PC-3 (cell line): ENCODE data around the gene CTBP2. TPM values are rescaled to one million over a fixed set of nuclear protein-coding genes. Genes with fewer than 3 reads are reported as not detected.
"Not testable (repeated sequence)": the region's sequence is repeated elsewhere in the genome, so short reads cannot be mapped to it uniquely, and the experiment has no call there.

Source experiments
- ATAC-seq: fragments of 200-7000 bp; cut with Tn5 transposase; 2 replicates; pipeline ENCODE4 v1.9.1; 2020; ENCODE audit warnings: mild to moderate bottlenecking, moderate library complexity
- BruUV-seq: library from RNA; stranded (reverse); fragments of 400-500 nt; replicated peaks from 2 replicates; lab custom pipeline; 2021; lab: Mats Ljungman, UMichigan
- CTCF ChIA-PET: fragments of 300-600 bp; sonication (Branson Sonifier 250); formaldehyde crosslinking; loops from one replicate; lab custom pipeline; 2022; ENCODE audit warnings: antibody characterized with exemption; lab: Charles Lee
- POLR2A ChIA-PET: fragments of 300-600 bp; sonication (Branson Sonifier 250); formaldehyde crosslinking; loops from one replicate; lab custom pipeline; 2022; ENCODE audit warnings: antibody characterized with exemption; ENCODE audit not compliant: unreplicated experiment; lab: Charles Lee
- DNase-seq: peaks from one replicate; pipeline ENCODE4 v3.0.0-alpha.2; 2015
- H2AFZ ChIP-seq: fragments of 300-600 bp; sonication (generic); 2 replicates; pipeline ENCODE4 v1.6.0; 2016; ENCODE audit warnings: antibody characterized with exemption, low read length
- H3F3A ChIP-seq: fragments of 300-600 bp; sonication (generic); one replicate; pipeline ENCODE4 v1.6.0; 2017; ENCODE audit warnings: antibody characterized with exemption, low read length, control low read depth, mild to moderate bottlenecking; ENCODE audit not compliant: unreplicated experiment
- H3K27ac ChIP-seq: fragments of 300-600 bp; sonication (generic); 2 replicates; pipeline ENCODE4 v1.5.1; 2016; ENCODE audit warnings: mild to moderate bottlenecking, low read length
- H3K27me3 ChIP-seq: fragments of 300-600 bp; sonication (generic); 2 replicates; pipeline ENCODE4 v1.6.1; 2016; ENCODE audit warnings: low read length, mixed read lengths
- H3K36me3 ChIP-seq: fragments of 300-600 bp; sonication (generic); 2 replicates; pipeline ENCODE4 v1.6.1; 2016; ENCODE audit warnings: low read depth, mixed run types, low read length, mixed read lengths
- H3K4me1 ChIP-seq: fragments of 300-600 bp; sonication (generic); 2 replicates; pipeline ENCODE4 v1.5.1; 2016; ENCODE audit warnings: low read length; ENCODE audit not compliant: insufficient read depth
- H3K4me2 ChIP-seq: fragments of 300-600 bp; sonication (generic); 2 replicates; pipeline ENCODE4 v1.6.0; 2016; ENCODE audit warnings: low read length
- H3K4me3 ChIP-seq: fragments of 300-600 bp; sonication (generic); 2 replicates; pipeline ENCODE4 v1.5.1; 2016; ENCODE audit warnings: mild to moderate bottlenecking, low read length, mixed read lengths
- H3K79me2 ChIP-seq: fragments of 300-600 bp; sonication (generic); 2 replicates; pipeline ENCODE4 v1.6.1; 2017; ENCODE audit warnings: low read length, mixed read lengths
- H3K9ac ChIP-seq: fragments of 300-600 bp; sonication (generic); 2 replicates; pipeline ENCODE4 v1.6.0; 2016; ENCODE audit warnings: mild to moderate bottlenecking, low read length
- H3K9me2 ChIP-seq: fragments of 300-600 bp; sonication (generic); replicated peaks from 2 replicates; pipeline ENCODE4 v1.6.1; 2016; ENCODE audit warnings: mixed run types, low read length, mixed read lengths
- H3K9me3 ChIP-seq: fragments of 300-600 bp; sonication (generic); 2 replicates; pipeline ENCODE4 v1.6.1; 2016; ENCODE audit warnings: low read length, mixed read lengths
- H4K20me1 ChIP-seq: fragments of 300-600 bp; sonication (generic); 2 replicates; pipeline ENCODE4 v1.6.1; 2016; ENCODE audit warnings: low read length, mixed read lengths
- EZH2 ChIP-seq: fragments of 300-600 bp; sonication (generic); IDR thresholded peaks from one replicate; pipeline ENCODE4 v1.6.1; 2017; ENCODE audit warnings: antibody characterized with exemption, mild to moderate bottlenecking, low read length; ENCODE audit not compliant: unreplicated experiment
- EZH2phosphoT487 ChIP-seq: fragments of 300-600 bp; sonication (generic); IDR thresholded peaks from 2 replicates; pipeline ENCODE4 v1.6.1; 2018; ENCODE audit warnings: mild to moderate bottlenecking, antibody characterized with exemption, low read length, borderline replicate concordance
- intact Hi-C: fragments of 100-400 bp; cut with micrococcal nuclease; formaldehyde crosslinking; loops from 2 replicates; pipeline ENCODE4 v1.9.0; 2023
- total RNA-seq: library from RNA; depleted of rRNA; stranded (reverse); fragments of >200 nt; gene quantifications from 2 replicates; pipeline ENCODE4 v1.2.3, GENCODE V29; 2014
- TF ChIP-seq, protein P1 (sequence below): fragments of 300-600 bp; sonication (generic); conservative IDR thresholded peaks from 2 replicates; pipeline ENCODE4 v1.5.1; 2017; ENCODE audit warnings: antibody characterized with exemption, low read depth, mild to moderate bottlenecking, low read length

The CTBP2 gene
- total RNA-seq, 1 experiment from 2014 or later = 78.9 TPM

DNA sequence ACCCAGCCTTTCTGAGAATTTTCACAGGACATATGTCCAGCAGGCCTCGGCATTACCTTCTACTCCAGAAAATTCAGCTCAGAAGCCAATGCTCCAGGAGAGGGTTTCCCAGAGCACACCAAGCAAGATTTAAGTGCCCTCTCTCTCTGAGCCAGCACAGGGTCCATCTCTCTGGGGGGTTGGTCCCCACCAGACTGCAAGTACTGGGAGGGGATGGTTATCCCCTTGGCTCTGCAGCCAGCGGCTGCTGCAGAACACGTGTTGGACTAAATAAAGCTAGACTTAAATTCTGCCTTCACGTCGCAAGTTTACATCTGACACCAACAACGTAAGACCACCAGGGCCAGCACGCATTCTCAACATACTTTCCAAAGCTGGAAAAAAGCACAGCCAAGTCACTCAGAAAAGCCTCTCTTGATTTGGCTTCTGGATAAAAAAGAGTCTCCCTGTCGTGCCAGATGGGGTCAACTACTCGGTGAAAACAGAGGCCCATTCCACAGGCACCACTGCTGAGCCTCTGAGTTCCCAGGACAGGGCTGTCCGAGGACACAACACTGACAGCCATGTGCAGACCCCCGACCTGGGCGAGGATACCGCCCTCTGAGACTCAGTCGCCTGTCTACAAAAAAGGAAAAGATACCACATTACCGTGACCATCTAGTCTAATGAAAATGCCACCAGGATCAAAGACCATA is 77.3 kb downstream of the CTBP2 start:
- H3K4me2 ChIP-seq = no peak overlapping the region
- no TSS peak for BruUV-seq
- no peak overlapping the region for H2AFZ ChIP-seq
- H4K20me1 ChIP-seq = no peaks in the 10 kb centered on the region
- H3K27ac ChIP-seq = no peak overlapping the region
- 0 out of 2 replicates have a peak, but pooled peaks cover 3% of the 10 kb centered on the region for H3K36me3 ChIP-seq
- H3F3A ChIP-seq = no peaks in the 10 kb centered on the region
- CTCF ChIA-PET = no interaction called here
- H3K4me3 ChIP-seq = no peak overlapping the region
- no peak overlapping the region for H3K9ac ChIP-seq
- POLR2A ChIA-PET = no interaction called here
- H3K27me3 ChIP-seq = no peaks in the 10 kb centered on the region
- no peak for ATAC-seq
- intact Hi-C loops = no loop called here
- peaks cover 73% of the 10 kb centered on the region for H3K79me2 ChIP-seq
- no peak for DNase-seq
- H3K9me3 ChIP-seq = no peaks in the 10 kb centered on the region
- H3K9me2 ChIP-seq = no peaks in the 10 kb centered on the region
- TF ChIP-seq EZH2 (no peak), EZH2phosphoT487 (no peak)
- TF ChIP-seq, protein P1, sequence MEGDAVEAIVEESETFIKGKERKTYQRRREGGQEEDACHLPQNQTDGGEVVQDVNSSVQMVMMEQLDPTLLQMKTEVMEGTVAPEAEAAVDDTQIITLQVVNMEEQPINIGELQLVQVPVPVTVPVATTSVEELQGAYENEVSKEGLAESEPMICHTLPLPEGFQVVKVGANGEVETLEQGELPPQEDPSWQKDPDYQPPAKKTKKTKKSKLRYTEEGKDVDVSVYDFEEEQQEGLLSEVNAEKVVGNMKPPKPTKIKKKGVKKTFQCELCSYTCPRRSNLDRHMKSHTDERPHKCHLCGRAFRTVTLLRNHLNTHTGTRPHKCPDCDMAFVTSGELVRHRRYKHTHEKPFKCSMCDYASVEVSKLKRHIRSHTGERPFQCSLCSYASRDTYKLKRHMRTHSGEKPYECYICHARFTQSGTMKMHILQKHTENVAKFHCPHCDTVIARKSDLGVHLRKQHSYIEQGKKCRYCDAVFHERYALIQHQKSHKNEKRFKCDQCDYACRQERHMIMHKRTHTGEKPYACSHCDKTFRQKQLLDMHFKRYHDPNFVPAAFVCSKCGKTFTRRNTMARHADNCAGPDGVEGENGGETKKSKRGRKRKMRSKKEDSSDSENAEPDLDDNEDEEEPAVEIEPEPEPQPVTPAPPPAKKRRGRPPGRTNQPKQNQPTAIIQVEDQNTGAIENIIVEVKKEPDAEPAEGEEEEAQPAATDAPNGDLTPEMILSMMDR = no peak
- H3K4me1 ChIP-seq = peaks cover 28% of the 10 kb centered on the region

DNA sequence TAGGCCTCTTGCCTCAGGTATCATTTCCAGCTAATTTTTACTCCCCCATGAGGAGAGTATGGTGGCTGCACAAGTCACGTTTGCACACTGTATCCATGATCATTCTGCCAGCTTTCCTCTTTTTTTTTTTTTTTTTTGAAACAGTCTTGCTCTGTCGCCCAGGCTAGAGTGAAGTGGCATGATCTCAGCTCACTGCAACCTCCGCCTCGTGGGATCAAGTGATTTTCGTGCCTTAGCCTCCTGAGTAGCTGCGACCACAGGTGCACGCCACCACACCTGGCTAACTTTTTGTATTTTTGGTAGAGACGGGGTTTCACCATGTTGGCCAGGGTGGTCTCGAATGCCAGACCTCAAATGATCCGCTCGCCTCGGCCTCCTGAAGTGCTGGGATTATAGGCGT is 77.9 kb downstream of the CTBP2 start:
- peaks cover 75% of the 10 kb centered on the region for H3K79me2 ChIP-seq
- ATAC-seq, BruUV-seq, H3K27ac ChIP-seq, H3K4me2 ChIP-seq, DNase-seq, H3K4me3 ChIP-seq, H3K36me3 ChIP-seq, H3F3A ChIP-seq, H3K9me2 ChIP-seq, H3K9ac ChIP-seq, intact Hi-C loops, H4K20me1 ChIP-seq, POLR2A ChIA-PET, H3K27me3 ChIP-seq, CTCF ChIA-PET, H3K9me3 ChIP-seq, H2AFZ ChIP-seq: not testable (repeated sequence)
- peaks cover 28% of the 10 kb centered on the region for H3K4me1 ChIP-seq

DNA sequence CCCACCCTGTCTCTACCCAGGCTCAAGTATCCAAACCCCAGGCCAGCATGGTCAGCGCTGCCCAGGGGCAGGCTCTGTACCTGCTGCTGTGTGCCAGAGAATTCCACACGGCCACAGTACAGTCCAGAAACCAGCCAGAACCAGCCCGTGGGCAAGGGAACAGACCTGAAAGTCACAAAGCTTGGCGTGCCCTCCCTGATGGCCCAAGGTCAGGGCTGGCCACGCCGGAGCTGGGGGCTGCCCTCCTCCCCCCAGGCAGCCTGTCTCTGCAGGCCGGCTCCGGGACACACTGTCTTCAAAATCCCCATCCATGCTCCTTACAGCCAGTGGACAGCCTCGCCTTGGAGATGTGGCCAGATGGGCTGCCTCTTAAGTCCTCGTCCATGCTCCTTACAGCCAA is 78.4 kb downstream of the CTBP2 start:
- Histone ChIP-seq H3K4me1 (peaks cover 28% of the 10 kb centered on the region), H2AFZ (no peak overlapping the region), H3K9me2 (no peaks in the 10 kb centered on the region), H3F3A (no peaks in the 10 kb centered on the region), H3K9me3 (no peaks in the 10 kb centered on the region), H3K4me3 (no peak overlapping the region), H3K4me2 (no peak overlapping the region), H3K36me3 (no peaks in the 10 kb centered on the region), H3K9ac (no peak overlapping the region), H3K27ac (no peak overlapping the region), H4K20me1 (no peaks in the 10 kb centered on the region), H3K79me2 (peaks cover 78% of the 10 kb centered on the region), H3K27me3 (no peaks in the 10 kb centered on the region)
- ChIA-PET CTCF (no interaction called here), POLR2A (no interaction called here)
- ATAC-seq (no peak), DNase-seq (no peak)
- intact Hi-C loops = no loop called here
- no TSS peak for BruUV-seq
- TF ChIP-seq EZH2 (no peak), EZH2phosphoT487 (no peak)
- TF ChIP-seq, protein P1 = no peak
